Neural crest cell (in vitro differentiated cells): ENCODE data around the gene ZNF785. TPM values are rescaled to one million over a fixed set of nuclear protein-coding genes. Genes with fewer than 3 reads are reported as not detected.

Source experiments
- DNase-seq: peaks from one replicate; pipeline ENCODE4 v3.0.0; 2021; ENCODE audit warnings: low read depth, mixed read lengths, low spot score
- H3K27ac Mint-ChIP-seq: one replicate; pipeline ENCODE4 v1.8.0; 2021; ENCODE audit warnings: mild to moderate bottlenecking, mixed read lengths; ENCODE audit not compliant: unreplicated experiment
- H3K27me3 Mint-ChIP-seq: 2 replicates; pipeline ENCODE4 v1.8.0; 2021; ENCODE audit warnings: low read depth, mild to moderate bottlenecking, mixed read lengths
- H3K36me3 Mint-ChIP-seq: 2 replicates; pipeline ENCODE4 v1.8.0; 2021; ENCODE audit warnings: low read depth, mild to moderate bottlenecking, mixed read lengths
- H3K4me1 Mint-ChIP-seq: 2 replicates; pipeline ENCODE4 v1.8.0; 2021; ENCODE audit warnings: mixed read lengths
- H3K4me3 Mint-ChIP-seq: one replicate; pipeline ENCODE4 v1.8.0; 2021; ENCODE audit warnings: mild to moderate bottlenecking, mixed read lengths
- H3K9me3 Mint-ChIP-seq: 2 replicates; pipeline ENCODE4 v1.8.0; 2021; ENCODE audit warnings: mixed read lengths
- CTCF ChIP-seq: fragments of 200-600 bp; sonication (generic); conservative IDR thresholded peaks from 2 replicates; pipeline ENCODE4 v1.5.0; 2021; ENCODE audit warnings: antibody characterized with exemption, mild to moderate bottlenecking
- total RNA-seq: library from RNA; stranded (reverse); gene quantifications from 2 replicates; pipeline ENCODE4 v1.2.1, GENCODE V29; 2021

Gene ZNF785
- total RNA-seq, 1 donor from 2014 or later: 38.3 TPM

GRCh38 chr16:30605158-30605557 lies 19.7 kb upstream of the ZNF785 start:
- no peak overlapping the region for H3K27ac Mint-ChIP-seq

GRCh38 chr16:30604316-30604947 lies 18.9 kb upstream of the ZNF785 start:
- Mint-ChIP-seq H3K36me3 (peaks cover 26% of the 10 kb centered on the region), H3K9me3 (no peaks in the 10 kb centered on the region)

More at GRCh38 chr16:30605158-30605557, 19.7 kb upstream of the ZNF785 start:
- Mint-ChIP-seq H3K27me3 (no peaks in the 10 kb centered on the region), H3K9me3 (no peaks in the 10 kb centered on the region), H3K4me1 (peaks cover 6% of the 10 kb centered on the region), H3K36me3 (peaks cover 27% of the 10 kb centered on the region), H3K4me3 (peak overlapping the region; percentile 56)
- DNase-seq: no peak
- TF ChIP-seq CTCF: no peak

GRCh38 chr16:30603945-30604315 lies 18.4 kb upstream of the ZNF785 start:
- H3K27me3 Mint-ChIP-seq: no peaks in the 10 kb centered on the region

More at GRCh38 chr16:30604316-30604947, 18.9 kb upstream of the ZNF785 start:
- Mint-ChIP-seq H3K27ac (no peak overlapping the region), H3K4me3 (peak overlapping the region; percentile 56), H3K27me3 (no peaks in the 10 kb centered on the region), H3K4me1 (peaks cover 5% of the 10 kb centered on the region)
- DNase-seq: no peak
- TF ChIP-seq CTCF: no peak

GRCh38 chr16:30602616-30603277 lies 17.2 kb upstream of the ZNF785 start:
- no peak for DNase-seq
- H3K9me3 Mint-ChIP-seq: no peaks in the 10 kb centered on the region
- peak overlapping the region; percentile 13 for H3K27ac Mint-ChIP-seq
- H3K27me3 Mint-ChIP-seq: no peaks in the 10 kb centered on the region
- peaks cover 29% of the 10 kb centered on the region for H3K36me3 Mint-ChIP-seq
- H3K4me3 Mint-ChIP-seq: no peak overlapping the region
- H3K4me1 Mint-ChIP-seq: peaks cover 5% of the 10 kb centered on the region
- TF ChIP-seq CTCF: no peak

More at GRCh38 chr16:30603945-30604315, 18.4 kb upstream of the ZNF785 start:
- Mint-ChIP-seq H3K36me3 (peaks cover 26% of the 10 kb centered on the region), H3K4me3 (no peak overlapping the region), H3K9me3 (no peaks in the 10 kb centered on the region), H3K27ac (no peak overlapping the region), H3K4me1 (peaks cover 3% of the 10 kb centered on the region)
- DNase-seq: no peak
- TF ChIP-seq CTCF: no peak

- Mint-ChIP-seq H3K9me3 (no peaks in the 10 kb centered on the region), H3K27me3 (no peaks in the 10 kb centered on the region), H3K36me3 (peaks cover 29% of the 10 kb centered on the region), H3K27ac (no peak overlapping the region), H3K4me1 (peaks cover 5% of the 10 kb centered on the region), H3K4me3 (no peak overlapping the region)
- no peak for TF ChIP-seq CTCF
- no peak for DNase-seq
Measured at GRCh38 chr16:30601966-30602365, 16.5 kb upstream of the ZNF785 start.
